Measurements from ENCODE around the gene BCHE.

- TF ChIP-seq CTCF (IDR thresholded peaks at IDR 0.05; ENCODE audit: low read depth, low read length) (no peak), EZH2phosphoT487 (IDR thresholded peaks at IDR 0.05; ENCODE audit: low read depth) (no peak)
Observed at GRCh38 chr3:165815682-165816081, 21.5 kb downstream of the BCHE start.

Measured in OCI-LY3 (cell line).